Measurements from ENCODE around the gene PLAAT5. TPM values are rescaled to one million over a fixed set of nuclear protein-coding genes. Genes with fewer than 3 reads are reported as not detected.
A peak's percentile ranks its signal among the peaks of the same experiment; 100 is the strongest.

The PLAAT5 gene
- total RNA-seq, 1 donor from 2014 or later: 3.7 TPM

DNA sequence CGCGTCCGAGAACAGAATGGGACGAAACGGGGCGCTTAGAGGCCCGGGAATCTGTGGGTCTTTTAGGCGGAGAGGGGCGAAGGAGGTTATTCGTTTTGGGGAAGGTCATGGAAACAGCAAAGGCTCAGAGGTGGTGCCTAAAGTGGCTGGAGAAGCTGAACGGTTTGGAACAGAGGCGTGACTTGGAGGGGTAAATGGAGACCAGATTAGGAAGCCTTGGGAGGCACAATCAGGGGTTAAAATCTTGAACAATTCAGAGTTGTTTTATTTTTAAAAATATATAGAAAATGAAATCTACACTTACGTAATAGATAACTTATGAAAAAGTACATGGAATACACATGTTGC is 247 bp upstream of the PLAAT5 start:
- Histone ChIP-seq H3K27me3 (ENCODE audit: control insufficient read depth in 3 of 3, insufficient read depth in 3 of 3, low read length in 3 of 3) (peaks cover 0 to 5% (median 2%) of the 10 kb centered on the region in 3 donors), H3K4me1 (ENCODE audit: control insufficient read depth in 3 of 3, insufficient read depth in 3 of 3, low read length in 3 of 3) (peaks cover 5 to 13% (median 8%) of the 10 kb centered on the region in 3 donors), H3K9me3 (ENCODE audit: control insufficient read depth in 3 of 3, low read length in 3 of 3) (no peaks in the 10 kb centered on the region), H3K27ac (ENCODE audit: low read depth, low read length) (no peak overlapping the region), H3K4me3 (ENCODE audit: low read length in 3 of 3) (peak overlapping the region; percentile 68 to 74 (median 71)), H3K9ac (ENCODE audit: low read depth in 1 of 3, low read length in 3 of 3) (peak overlapping the region; percentile 30 to 70 (median 59)), H3K36me3 (ENCODE audit: control insufficient read depth in 3 of 3, insufficient read depth in 3 of 3, low read length in 3 of 3) (no peaks in the 10 kb centered on the region)

DNA sequence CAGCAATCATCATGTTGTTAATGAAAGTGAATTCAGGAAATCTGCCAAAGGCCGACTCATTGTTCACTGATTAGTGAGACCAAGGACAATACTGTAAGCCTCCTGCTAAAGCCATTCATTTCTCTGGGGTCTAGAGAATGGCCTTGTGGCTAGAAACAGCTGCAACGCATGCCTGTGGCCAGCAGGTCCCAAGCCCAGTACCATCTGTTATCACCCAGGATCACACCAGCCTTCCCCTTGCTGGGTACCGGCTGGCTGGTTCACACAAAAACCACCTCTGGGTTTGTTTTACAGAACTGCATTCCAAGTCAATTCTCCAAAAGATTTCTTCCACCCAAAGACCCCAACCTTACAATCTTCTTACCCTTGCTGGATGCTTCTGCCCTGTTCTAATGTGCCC is 1.1 kb downstream of the PLAAT5 start:
- peaks cover 0 to 6% (median 0%) of the 10 kb centered on the region in 3 donors for H3K9me3 ChIP-seq (ENCODE audit: control insufficient read depth in 3 of 3, low read length in 3 of 3)
- H3K9ac ChIP-seq (ENCODE audit: low read depth in 1 of 3, low read length in 3 of 3): no peak overlapping the region
- H3K36me3 ChIP-seq (ENCODE audit: control insufficient read depth in 3 of 3, insufficient read depth in 3 of 3, low read length in 3 of 3): no peaks in the 10 kb centered on the region
- no peak overlapping the region for H3K4me3 ChIP-seq (ENCODE audit: low read length in 3 of 3)
- no peak overlapping the region for H3K27ac ChIP-seq (ENCODE audit: low read depth, low read length)
- peaks cover 0 to 5% (median 2%) of the 10 kb centered on the region in 3 donors for H3K27me3 ChIP-seq (ENCODE audit: control insufficient read depth in 3 of 3, insufficient read depth in 3 of 3, low read length in 3 of 3)
- peaks cover 5 to 13% (median 8%) of the 10 kb centered on the region in 3 donors for H3K4me1 ChIP-seq (ENCODE audit: control insufficient read depth in 3 of 3, insufficient read depth in 3 of 3, low read length in 3 of 3)

DNA sequence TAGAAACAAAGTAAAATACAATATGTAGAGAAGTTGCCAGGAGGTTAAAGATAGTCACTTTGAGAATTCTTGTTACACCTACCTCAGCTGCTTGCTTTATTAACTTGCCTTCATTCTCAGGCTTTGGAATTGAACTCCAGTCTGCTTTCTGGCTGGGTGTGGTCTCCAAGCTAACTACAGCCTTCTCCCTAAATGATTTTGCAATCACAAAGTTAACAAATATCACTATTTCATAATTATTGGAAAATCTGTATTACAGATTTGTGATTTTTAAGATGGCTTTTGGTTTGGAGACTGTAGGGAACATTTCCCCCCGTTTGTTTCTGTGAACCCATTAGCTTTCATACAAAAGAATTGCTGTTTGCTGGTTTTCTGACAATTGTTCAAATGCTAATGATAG is 2.2 kb downstream of the PLAAT5 start:
- H3K27ac ChIP-seq (ENCODE audit: low read depth, low read length): no peak overlapping the region
- H3K4me3 ChIP-seq (ENCODE audit: low read length in 3 of 3): no peak overlapping the region
- H3K36me3 ChIP-seq (ENCODE audit: control insufficient read depth in 3 of 3, insufficient read depth in 3 of 3, low read length in 3 of 3): no peaks in the 10 kb centered on the region
- peaks cover 0 to 5% (median 0%) of the 10 kb centered on the region in 3 donors for H3K27me3 ChIP-seq (ENCODE audit: control insufficient read depth in 3 of 3, insufficient read depth in 3 of 3, low read length in 3 of 3)
- peaks cover 0 to 6% (median 0%) of the 10 kb centered on the region in 3 donors for H3K9me3 ChIP-seq (ENCODE audit: control insufficient read depth in 3 of 3, low read length in 3 of 3)
- H3K4me1 ChIP-seq (ENCODE audit: control insufficient read depth in 3 of 3, insufficient read depth in 3 of 3, low read length in 3 of 3): peaks cover 5 to 13% (median 8%) of the 10 kb centered on the region in 3 donors
- H3K9ac ChIP-seq (ENCODE audit: low read depth in 1 of 3, low read length in 3 of 3): no peak overlapping the region

DNA sequence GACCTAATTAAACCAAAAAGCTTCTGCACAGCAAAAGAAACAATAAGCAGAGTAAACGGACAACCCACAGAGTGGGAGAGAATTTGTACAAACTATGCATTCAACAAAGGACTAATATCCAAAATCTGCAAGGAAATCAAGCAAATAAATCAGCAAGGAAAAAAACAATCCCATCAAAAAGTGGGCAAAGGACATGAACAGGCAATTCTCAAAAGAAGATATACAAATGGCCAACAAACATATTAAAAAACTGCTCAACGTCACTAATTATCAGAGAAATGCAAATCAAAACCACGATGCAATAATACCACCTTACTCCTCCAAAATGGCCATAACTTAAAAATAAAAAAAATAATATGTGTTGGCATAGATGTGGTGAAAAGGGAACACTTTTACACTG is 5.2 kb downstream of the PLAAT5 start:
- Histone ChIP-seq H3K9me3 (ENCODE audit: control insufficient read depth in 3 of 3, low read length in 3 of 3) (peaks cover 0 to 6% (median 0%) of the 10 kb centered on the region in 3 donors), H3K27me3 (ENCODE audit: control insufficient read depth in 3 of 3, insufficient read depth in 3 of 3, low read length in 3 of 3) (no peaks in the 10 kb centered on the region), H3K4me1 (ENCODE audit: control insufficient read depth in 3 of 3, insufficient read depth in 3 of 3, low read length in 3 of 3) (peaks cover 0 to 8% (median 4%) of the 10 kb centered on the region in 3 donors)

DNA sequence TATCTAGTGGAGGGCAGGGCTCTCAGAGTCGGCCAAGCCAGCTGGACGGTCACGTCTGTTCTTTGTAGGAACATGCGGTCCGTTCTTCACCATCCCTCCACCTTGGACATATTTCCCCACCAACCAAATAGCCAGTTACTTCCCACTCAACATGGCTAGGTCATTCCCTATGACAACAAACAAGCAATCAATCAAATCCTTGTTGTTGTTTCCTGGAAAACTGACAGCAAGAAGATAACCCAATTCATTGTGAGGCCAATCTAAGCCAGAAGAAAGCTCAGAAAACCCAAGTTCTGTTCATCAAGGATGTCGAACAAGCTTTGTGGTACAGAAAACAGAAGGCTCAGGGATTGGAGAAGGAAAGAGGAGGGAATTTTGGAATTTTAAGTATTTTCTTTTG is 10.9 kb downstream of the PLAAT5 start:
- Histone ChIP-seq H3K27me3 (ENCODE audit: control insufficient read depth in 3 of 3, insufficient read depth in 3 of 3, low read length in 3 of 3) (no peaks in the 10 kb centered on the region), H3K4me1 (ENCODE audit: control insufficient read depth in 3 of 3, insufficient read depth in 3 of 3, low read length in 3 of 3) (no peaks in the 10 kb centered on the region), H3K27ac (ENCODE audit: low read depth, low read length) (no peak overlapping the region), H3K9me3 (ENCODE audit: control insufficient read depth in 3 of 3, low read length in 3 of 3) (peaks cover 0 to 6% (median 0%) of the 10 kb centered on the region in 3 donors), H3K36me3 (ENCODE audit: control insufficient read depth in 3 of 3, insufficient read depth in 3 of 3, low read length in 3 of 3) (no peaks in the 10 kb centered on the region), H3K9ac (ENCODE audit: low read depth in 1 of 3, low read length in 3 of 3) (no peak overlapping the region), H3K4me3 (ENCODE audit: low read length in 3 of 3) (no peak overlapping the region)

More for the DNA sequence above, 5.2 kb downstream of the PLAAT5 start:
- H3K36me3 ChIP-seq (ENCODE audit: control insufficient read depth in 3 of 3, insufficient read depth in 3 of 3, low read length in 3 of 3): no peaks in the 10 kb centered on the region
- no peak overlapping the region for H3K9ac ChIP-seq (ENCODE audit: low read depth in 1 of 3, low read length in 3 of 3)
- no peak overlapping the region for H3K4me3 ChIP-seq (ENCODE audit: low read length in 3 of 3)
- H3K27ac ChIP-seq (ENCODE audit: low read depth, low read length): no peak overlapping the region

DNA sequence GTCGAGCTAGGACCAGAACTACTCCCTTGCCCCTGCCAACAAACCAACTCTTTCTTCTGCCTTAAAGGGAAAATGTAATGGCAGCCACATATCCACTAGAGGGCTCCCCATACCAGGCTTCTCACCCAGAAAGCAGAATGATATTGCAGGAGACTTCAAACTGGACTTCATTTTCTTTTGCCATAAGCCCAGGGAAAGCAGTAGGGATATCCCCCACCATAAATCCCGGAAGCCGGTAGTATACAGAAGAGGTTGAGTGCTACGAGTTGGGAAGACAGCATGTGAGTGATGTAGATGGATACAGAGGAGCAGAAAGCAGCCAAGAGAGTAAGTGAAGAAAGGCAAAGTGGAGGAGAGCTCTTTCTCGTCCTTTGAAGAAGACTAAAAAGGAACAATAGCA is 12.1 kb downstream of the PLAAT5 start:
- no peaks in the 10 kb centered on the region for H3K4me1 ChIP-seq (ENCODE audit: control insufficient read depth in 3 of 3, insufficient read depth in 3 of 3, low read length in 3 of 3)
- H3K36me3 ChIP-seq (ENCODE audit: control insufficient read depth in 3 of 3, insufficient read depth in 3 of 3, low read length in 3 of 3): no peaks in the 10 kb centered on the region
- H3K27me3 ChIP-seq (ENCODE audit: control insufficient read depth in 3 of 3, insufficient read depth in 3 of 3, low read length in 3 of 3): no peaks in the 10 kb centered on the region
- no peak overlapping the region for H3K27ac ChIP-seq (ENCODE audit: low read depth, low read length)
- H3K9me3 ChIP-seq (ENCODE audit: control insufficient read depth in 3 of 3, low read length in 3 of 3): peaks cover 0 to 6% (median 0%) of the 10 kb centered on the region in 3 donors
- peak overlapping the region in 2 of 3 donors; percentile 19 to 47 for H3K9ac ChIP-seq (ENCODE audit: low read depth in 1 of 3, low read length in 3 of 3)
- H3K4me3 ChIP-seq (ENCODE audit: low read length in 3 of 3): no peak overlapping the region

DNA sequence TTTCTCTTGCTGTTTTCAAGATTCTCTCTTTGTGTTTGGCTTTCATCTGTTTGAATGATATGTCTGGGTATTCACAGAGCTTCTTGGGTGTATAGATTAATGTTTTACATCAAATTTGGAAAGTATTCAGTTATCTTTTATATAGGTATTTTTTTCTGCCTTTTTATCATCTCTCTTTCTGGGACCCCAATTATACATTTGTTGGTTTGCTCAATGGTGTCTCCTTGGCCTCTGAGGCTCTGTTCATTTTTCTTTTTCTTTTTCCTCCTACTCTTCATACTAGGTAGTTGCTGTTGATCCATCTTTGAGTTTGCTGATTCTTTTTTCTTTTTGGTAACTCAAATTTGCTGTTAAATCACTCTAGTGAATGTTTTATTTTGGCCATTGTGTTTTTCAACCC is 14.3 kb downstream of the PLAAT5 start:
- Histone ChIP-seq H3K27me3 (ENCODE audit: control insufficient read depth in 3 of 3, insufficient read depth in 3 of 3, low read length in 3 of 3) (no peaks in the 10 kb centered on the region), H3K27ac (ENCODE audit: low read depth, low read length) (no peak overlapping the region), H3K36me3 (ENCODE audit: control insufficient read depth in 3 of 3, insufficient read depth in 3 of 3, low read length in 3 of 3) (no peaks in the 10 kb centered on the region), H3K4me1 (ENCODE audit: control insufficient read depth in 3 of 3, insufficient read depth in 3 of 3, low read length in 3 of 3) (no peaks in the 10 kb centered on the region), H3K4me3 (ENCODE audit: low read length in 3 of 3) (no peak overlapping the region), H3K9me3 (ENCODE audit: control insufficient read depth in 3 of 3, low read length in 3 of 3) (peaks cover 0 to 6% (median 2%) of the 10 kb centered on the region in 3 donors), H3K9ac (ENCODE audit: low read depth in 1 of 3, low read length in 3 of 3) (no peak overlapping the region)

DNA sequence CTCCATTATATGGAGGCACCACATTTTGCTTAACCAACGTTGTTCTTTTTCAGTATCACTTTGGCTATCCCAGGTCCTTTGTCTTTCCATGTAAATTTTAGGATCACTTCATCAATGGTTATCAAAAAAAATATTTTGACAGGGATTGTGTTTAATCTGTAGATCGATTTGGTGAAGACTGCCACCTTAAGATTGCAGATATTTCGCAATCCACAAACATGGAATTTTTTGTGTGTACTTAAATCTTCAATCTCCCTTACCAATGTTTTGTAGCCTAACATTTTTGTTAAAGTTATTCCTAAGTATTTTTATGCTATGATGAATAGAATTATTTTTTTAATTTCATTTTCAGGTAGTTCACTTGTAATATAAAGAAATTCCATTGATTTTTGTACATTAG is 18.6 kb downstream of the PLAAT5 start:
- Histone ChIP-seq H3K9ac (ENCODE audit: low read depth in 1 of 3, low read length in 3 of 3) (no peak overlapping the region), H3K27me3 (ENCODE audit: control insufficient read depth in 3 of 3, insufficient read depth in 3 of 3, low read length in 3 of 3) (no peaks in the 10 kb centered on the region), H3K9me3 (ENCODE audit: control insufficient read depth in 3 of 3, low read length in 3 of 3) (peaks cover 0 to 6% (median 2%) of the 10 kb centered on the region in 3 donors), H3K4me1 (ENCODE audit: control insufficient read depth in 3 of 3, insufficient read depth in 3 of 3, low read length in 3 of 3) (no peaks in the 10 kb centered on the region), H3K4me3 (ENCODE audit: low read length in 3 of 3) (no peak overlapping the region), H3K27ac (ENCODE audit: low read depth, low read length) (no peak overlapping the region), H3K36me3 (ENCODE audit: control insufficient read depth in 3 of 3, insufficient read depth in 3 of 3, low read length in 3 of 3) (no peaks in the 10 kb centered on the region)

DNA sequence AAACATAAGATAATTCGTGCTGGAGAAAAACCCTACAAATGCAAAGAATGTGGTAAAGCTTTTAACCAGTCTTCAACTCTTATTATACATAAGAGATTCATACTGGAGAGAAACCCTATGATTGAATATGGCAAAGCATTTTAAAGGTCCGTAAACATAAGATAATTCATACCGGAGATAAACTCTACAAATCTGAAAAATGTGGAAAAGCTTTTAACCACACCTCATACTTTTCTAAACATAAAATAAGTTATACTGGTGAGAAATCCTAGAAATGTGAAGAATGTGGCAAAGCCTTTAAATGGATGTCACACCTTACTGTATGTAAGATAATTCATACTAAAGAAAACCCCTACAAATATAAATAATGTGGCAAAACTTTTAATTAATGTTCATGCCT is 20.7 kb downstream of the PLAAT5 start:
- H3K9me3 ChIP-seq (ENCODE audit: control insufficient read depth in 3 of 3, low read length in 3 of 3): peaks cover 0 to 2% (median 0%) of the 10 kb centered on the region in 3 donors
- peaks cover 0 to 4% (median 0%) of the 10 kb centered on the region in 3 donors for H3K27me3 ChIP-seq (ENCODE audit: control insufficient read depth in 3 of 3, insufficient read depth in 3 of 3, low read length in 3 of 3)
- H3K36me3 ChIP-seq (ENCODE audit: control insufficient read depth in 3 of 3, insufficient read depth in 3 of 3, low read length in 3 of 3): no peaks in the 10 kb centered on the region
- no peak overlapping the region for H3K27ac ChIP-seq (ENCODE audit: low read depth, low read length)
- H3K4me3 ChIP-seq (ENCODE audit: low read length in 3 of 3): no peak overlapping the region
- H3K4me1 ChIP-seq (ENCODE audit: control insufficient read depth in 3 of 3, insufficient read depth in 3 of 3, low read length in 3 of 3): no peaks in the 10 kb centered on the region
- no peak overlapping the region for H3K9ac ChIP-seq (ENCODE audit: low read depth in 1 of 3, low read length in 3 of 3)

DNA sequence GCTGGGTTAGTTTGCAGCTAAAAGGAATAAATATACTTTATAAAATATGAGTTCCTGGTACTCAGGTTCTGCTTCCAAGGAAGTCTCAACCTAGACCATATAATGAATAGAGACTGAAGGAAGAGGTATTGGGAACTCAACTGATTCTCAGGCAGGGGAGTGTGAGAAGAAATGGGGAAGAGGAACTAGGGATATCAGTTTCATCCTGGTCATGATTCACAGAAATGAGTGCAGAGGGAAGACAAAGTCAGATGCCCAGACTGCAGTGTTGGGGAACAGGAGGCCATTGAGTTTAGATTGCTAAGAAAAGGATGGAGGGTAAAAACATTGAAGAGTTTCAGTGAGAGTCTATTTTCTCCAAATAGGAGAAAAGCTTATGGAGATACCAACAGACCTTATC is 28.8 kb downstream of the PLAAT5 start:
- Histone ChIP-seq H3K27me3 (ENCODE audit: control insufficient read depth in 3 of 3, insufficient read depth in 3 of 3, low read length in 3 of 3) (peaks cover 0 to 10% (median 9%) of the 10 kb centered on the region in 3 donors), H3K27ac (ENCODE audit: low read depth, low read length) (no peak overlapping the region), H3K4me1 (ENCODE audit: control insufficient read depth in 3 of 3, insufficient read depth in 3 of 3, low read length in 3 of 3) (no peaks in the 10 kb centered on the region), H3K4me3 (ENCODE audit: low read length in 3 of 3) (no peak overlapping the region), H3K36me3 (ENCODE audit: control insufficient read depth in 3 of 3, insufficient read depth in 3 of 3, low read length in 3 of 3) (no peaks in the 10 kb centered on the region), H3K9ac (ENCODE audit: low read depth in 1 of 3, low read length in 3 of 3) (no peak overlapping the region), H3K9me3 (ENCODE audit: control insufficient read depth in 3 of 3, low read length in 3 of 3) (no peaks in the 10 kb centered on the region)

Data from skeletal muscle tissue (tissue), 4 donors.